SK-N-MC (cell line): Measurements from ENCODE around the gene PCDHA7.

Experiments used
- EZH2 ChIP-seq: fragments of 200-600 bp; sonication (generic); IDR thresholded peaks from one replicate; pipeline ENCODE4 v1.6.1; 2017; ENCODE audit warnings: antibody characterized with exemption
- POLR2AphosphoS5 ChIP-seq: IDR thresholded peaks from 2 replicates; pipeline ENCODE4 v1.6.1; 2012; ENCODE audit warnings: mild to moderate bottlenecking, low read depth, low read length, borderline replicate concordance

DNA sequence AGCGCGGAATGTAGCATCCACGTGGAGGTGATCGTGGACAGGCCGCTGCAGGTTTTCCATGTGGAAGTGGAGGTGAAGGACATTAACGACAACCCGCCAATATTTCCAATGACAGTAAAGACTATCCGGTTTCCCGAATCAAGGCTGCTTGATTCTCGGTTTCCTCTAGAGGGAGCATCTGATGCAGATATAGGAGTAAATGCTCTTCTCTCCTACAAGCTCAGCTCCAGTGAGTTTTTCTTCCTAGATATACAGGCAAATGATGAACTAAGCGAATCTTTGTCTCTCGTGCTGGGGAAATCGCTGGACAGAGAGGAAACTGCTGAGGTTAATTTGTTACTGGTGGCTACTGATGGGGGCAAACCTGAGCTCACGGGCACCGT is 38.8 kb upstream of the PCDHA7 start:
- TF ChIP-seq POLR2AphosphoS5 (no peak), EZH2 (no peak)
